Measurements from ENCODE around the gene SNTB2.

Gene SNTB2

DNA sequence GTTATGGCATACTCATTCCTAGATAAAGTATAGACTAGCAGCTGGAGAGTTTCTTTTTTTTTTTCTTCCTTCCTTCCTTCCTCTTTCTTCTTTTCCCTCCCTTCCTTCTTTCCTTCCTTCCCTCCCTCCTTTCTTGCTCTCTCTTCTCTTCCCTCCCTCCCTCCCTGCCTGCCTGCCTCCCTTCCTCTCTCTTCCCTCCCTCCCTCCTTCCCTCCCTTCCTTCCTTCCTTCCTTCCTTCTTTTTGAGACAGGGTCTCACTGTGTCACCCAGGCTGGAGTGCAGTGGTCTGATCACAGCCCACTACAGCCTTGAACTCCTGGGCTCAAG, 7.0 kb upstream of the SNTB2 start:
- no peak for DNase-seq (ENCODE audit: low read depth in 2 of 2)

DNA sequence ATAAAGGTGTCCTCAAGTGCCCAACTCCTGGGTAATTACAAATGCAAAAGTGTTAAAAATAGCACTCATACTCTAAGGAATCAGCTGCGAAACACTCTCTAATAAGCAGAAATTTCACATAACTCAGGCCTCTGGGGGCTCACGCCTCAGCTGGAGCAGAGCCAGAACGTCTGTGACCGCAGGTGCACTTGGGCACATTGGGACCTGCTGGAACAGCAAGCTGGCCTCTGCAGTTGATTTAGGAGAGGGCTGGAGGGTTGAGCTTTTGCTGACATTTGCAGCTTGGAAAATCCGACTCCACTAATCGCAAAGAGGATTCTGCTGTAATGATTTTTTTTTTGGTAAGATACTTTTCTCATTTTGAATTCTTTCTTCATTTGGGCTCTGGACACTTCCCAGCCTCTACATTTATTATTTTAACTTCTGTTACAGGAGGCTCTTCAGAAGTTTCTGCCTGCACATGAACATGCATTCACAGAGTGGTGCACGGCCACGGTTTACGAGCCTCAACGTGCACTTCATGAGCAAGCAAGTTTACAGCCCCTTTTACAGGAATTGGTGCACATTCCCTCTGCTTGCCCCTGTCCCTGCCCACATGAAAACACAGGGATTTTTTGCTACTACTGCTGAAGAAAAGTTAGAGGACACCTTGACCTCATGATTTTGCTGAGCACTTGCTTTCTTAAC, 4.1 kb upstream of the SNTB2 start:
- DNase-seq (ENCODE audit: low read depth in 2 of 2) = no peak

DNA sequence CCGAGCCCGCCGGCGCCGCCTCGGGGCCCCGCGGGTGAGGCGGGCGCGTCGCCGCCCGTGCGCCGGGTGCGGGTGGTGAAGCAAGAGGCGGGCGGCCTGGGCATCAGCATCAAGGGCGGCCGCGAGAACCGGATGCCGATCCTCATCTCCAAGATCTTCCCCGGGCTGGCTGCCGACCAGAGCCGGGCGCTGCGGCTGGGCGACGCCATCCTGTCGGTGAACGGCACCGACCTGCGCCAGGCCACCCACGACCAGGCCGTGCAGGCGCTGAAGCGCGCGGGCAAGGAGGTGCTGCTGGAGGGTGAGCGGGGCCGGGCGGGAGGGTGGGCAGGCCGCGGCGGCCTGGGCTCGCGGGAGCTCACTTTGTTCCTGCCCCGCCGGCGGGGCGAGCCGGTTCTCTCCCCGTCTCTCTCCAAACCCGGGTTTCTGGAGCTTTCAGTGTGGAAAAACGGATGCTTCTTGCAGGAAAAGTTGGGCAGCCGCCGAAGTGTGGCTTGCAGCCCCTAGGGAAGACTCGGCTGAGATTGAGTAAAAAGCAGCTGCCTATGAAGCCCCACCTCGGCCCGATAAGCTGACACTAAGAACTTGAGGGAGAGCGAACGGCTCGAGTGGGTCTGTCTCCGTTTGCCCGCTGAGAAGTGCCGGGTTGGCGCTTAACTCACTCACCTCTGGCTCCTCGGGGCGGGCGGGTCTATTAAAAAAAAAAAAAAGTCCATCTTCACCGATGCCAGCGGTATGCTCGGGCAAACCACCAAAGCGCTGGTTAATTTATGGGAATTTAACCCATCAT, 677 bp downstream of the SNTB2 start:
- DNase-seq (ENCODE audit: low read depth in 2 of 2) = peak in 1 of 2 donors; percentile 27

DNA sequence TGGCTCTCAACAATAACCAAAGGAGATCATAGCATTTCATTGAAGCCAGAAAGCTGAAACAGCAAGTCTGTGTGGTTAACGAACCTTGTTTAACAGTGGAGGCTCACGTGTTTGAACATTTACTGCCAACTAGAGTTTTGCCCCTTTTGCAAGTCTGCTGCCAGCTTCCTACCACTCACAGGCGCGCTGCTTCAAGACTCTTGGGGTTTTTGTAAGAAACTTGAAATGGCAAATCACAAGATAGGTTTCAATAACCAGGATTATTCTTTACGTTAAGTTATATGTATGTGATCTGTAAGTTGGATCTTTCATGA, 1.2 kb downstream of the SNTB2 start:
- no peak for DNase-seq (ENCODE audit: low read depth in 2 of 2)

DNA sequence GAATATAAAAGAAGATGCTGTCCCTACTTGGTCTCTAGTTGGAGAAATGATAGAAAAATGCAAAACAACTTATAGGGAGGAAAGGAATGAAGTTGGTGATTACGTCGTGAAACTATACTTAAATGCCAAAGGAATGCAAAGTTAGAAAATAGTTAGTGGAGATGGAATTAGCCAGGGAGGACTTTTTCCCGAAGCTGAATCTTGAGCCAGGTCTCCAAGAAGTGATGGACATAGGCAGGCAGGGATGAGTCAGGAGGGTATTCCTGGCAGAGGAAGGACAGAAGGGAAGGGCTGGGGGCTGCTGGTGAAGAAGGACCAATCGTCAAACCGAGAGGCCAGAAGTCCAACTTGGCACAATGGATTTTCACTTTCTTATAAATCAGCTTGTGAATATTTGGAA, 1.8 kb downstream of the SNTB2 start:
- no peak for DNase-seq (ENCODE audit: low read depth in 2 of 2)

GRCh38 chr16:69190046-69190588, 3.2 kb downstream of the SNTB2 start:
- no peak for DNase-seq (ENCODE audit: low read depth in 2 of 2)

DNA sequence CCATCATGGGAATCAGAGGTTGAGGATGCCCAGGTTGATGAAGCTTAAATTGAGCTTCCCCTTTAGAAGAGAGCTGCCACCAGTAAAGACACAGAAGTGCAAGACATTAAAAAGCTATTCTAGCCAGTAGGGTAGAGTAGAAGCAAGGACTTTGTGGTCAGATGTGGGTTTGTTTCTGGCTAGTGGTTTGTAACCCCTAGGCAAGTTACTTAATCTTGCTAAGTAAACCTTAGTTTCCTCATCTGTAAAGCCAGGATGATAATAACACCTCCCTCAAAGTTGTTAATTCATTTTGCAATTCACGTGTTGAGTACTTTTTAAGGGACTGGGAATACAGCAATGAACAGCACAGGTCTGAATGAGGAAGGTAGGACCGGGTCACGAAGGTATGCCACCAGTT, 3.6 kb downstream of the SNTB2 start:
- DNase-seq (ENCODE audit: low read depth in 2 of 2) = no peak

DNA sequence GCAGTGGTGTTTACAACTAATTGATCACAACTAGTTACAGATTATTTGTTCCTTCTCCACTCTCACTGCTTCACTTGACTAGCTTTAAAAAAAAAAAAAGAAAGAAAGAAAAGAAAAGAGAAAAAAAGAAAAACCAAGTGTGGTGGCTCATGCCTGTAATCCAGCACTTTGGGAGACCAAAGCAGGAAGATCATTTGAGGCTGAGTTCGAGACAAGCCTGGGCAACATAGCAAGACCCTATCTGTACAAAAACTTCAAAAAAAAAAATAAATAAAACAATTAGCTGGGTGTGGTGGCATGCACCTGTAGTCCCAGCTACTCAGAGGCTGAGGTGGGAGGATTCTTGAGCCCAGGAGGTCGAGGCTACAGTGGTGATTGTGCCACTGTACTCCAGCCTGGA, 4.2 kb downstream of the SNTB2 start:
- no peak for DNase-seq (ENCODE audit: low read depth in 2 of 2)

DNA sequence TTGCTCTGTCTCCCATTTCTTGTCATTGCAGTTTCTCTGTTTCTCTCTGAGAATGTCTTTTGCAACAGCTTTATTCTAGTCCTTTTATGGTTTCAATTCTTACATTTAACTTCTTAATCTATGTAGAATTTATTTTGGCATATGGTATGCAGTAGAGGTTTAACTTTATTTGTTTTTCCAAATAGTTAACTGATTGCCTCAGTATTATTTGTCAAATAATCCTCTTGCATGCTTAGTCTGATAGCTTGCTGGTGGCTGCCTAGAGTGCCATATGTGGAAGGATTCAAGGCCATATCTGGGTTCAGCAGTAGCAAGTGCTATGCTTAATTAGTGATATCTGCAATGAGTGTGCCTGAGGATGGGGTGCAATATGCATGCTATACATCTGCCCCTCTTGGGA, 6.9 kb downstream of the SNTB2 start:
- no peak for DNase-seq (ENCODE audit: low read depth in 2 of 2)

GRCh38 chr16:69194488-69194887, 7.5 kb downstream of the SNTB2 start:
- no peak for DNase-seq (ENCODE audit: low read depth in 2 of 2)

- no peak for DNase-seq (ENCODE audit: low read depth in 2 of 2)
Observed at GRCh38 chr16:69195369-69196029, 8.5 kb downstream of the SNTB2 start.

DNA sequence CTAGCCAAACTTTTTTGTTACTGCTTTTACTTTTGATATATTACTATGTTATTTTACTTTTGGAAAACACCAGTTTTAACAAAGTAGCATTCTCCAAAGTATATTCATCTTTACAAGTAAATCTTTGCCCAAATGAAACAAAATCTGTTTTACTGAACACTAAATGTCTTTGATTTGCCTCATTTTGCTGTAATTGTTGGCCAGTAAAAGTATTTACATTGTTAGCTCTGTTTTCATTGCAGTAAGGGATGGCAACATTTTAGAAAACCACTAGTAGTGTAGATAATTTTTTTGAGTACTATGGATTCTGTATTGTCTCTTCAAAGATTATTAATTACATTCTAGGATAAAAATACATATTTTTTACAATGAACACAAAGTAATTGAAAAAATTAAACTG, 10.6 kb downstream of the SNTB2 start:
- DNase-seq (ENCODE audit: low read depth in 2 of 2) = no peak

DNA sequence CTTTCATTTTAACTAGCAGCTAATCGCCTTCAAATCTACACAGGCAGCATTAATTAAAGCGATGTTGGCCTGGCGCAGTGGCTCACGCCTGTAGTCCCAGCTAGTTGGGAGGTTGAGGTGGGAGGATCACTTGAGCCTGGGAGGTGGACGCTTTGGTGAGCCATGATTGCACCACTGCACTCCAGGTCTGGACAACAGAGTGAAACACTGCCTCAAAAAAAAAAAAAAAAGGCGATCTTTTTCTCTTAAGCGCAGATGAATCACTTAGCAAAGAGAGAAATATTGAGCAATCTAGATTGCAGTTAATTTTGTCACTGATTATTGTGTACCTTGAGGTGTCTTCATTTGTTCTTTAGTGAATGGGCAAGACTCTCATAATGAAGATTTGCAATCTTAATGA, 12.4 kb downstream of the SNTB2 start:
- DNase-seq (ENCODE audit: low read depth in 2 of 2) = no peak

DNA sequence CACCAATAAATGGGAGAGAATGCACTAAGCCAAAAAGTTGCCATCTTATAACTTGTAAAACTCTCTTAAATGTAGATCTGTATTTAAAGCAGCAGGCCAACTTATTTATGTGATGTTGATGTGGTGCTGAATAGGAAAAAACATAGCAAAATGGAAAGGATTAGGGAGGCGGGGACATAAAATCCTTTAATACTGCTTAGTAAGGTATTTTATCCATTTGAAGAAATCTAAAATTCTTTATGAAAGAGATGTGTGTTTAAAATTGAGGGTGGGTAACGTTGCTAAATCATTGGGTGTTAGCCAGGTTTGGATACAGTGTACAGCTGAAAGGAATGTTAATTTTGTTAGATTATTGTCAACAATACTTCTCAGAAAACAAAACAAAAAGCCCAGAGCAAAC, 14.3 kb downstream of the SNTB2 start:
- DNase-seq (ENCODE audit: low read depth in 2 of 2) = no peak

- DNase-seq (ENCODE audit: low read depth in 2 of 2) = no peak
Observed at GRCh38 chr16:69201787-69202186, 14.8 kb downstream of the SNTB2 start.

- DNase-seq (ENCODE audit: low read depth in 2 of 2) = no peak
Observed at GRCh38 chr16:69204172-69204571, 17.2 kb downstream of the SNTB2 start.

GRCh38 chr16:69209735-69210134, 22.8 kb downstream of the SNTB2 start:
- DNase-seq (ENCODE audit: low read depth in 2 of 2) = no peak

- no peak for DNase-seq (ENCODE audit: low read depth in 2 of 2)
Observed at GRCh38 chr16:69217433-69217832, 30.5 kb downstream of the SNTB2 start.

DNA sequence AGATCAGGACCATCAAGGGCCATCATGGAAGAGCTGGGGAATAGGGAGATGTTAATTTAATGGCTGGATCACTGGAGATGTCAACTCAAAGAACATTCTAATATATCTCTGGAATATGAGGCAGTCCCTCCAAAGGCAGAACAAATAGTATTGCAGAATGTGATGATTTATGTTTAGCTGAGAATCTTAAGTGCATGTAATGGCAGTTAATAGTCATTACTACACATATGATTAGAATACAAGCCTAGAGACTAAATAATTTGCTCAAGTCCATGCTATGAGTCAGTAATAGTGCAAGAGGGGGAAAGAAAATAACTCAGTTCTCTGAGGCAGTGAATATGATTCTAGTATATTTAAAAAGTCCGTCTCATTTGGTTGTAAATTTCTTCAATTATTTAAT, 32.3 kb downstream of the SNTB2 start:
- DNase-seq (ENCODE audit: low read depth in 2 of 2) = no peak

DNA sequence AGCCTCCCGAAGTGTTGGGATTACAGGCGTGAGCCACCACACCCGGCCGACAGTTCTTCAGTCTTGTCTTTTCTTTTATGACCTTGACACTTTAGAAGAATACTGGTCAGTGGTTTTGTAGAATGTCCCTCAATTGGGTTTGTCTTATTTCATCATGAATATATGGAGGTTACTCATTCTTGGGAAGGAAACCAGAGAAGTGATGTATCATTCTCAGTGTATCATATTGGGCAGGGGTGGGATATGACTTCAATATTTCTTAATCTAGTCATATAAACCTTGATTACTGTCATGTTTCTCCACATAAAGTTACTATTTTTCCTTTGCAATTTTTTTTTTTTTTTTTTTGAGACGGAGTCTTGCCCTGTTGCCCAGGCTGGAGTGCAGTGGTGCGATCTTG, 36.9 kb downstream of the SNTB2 start:
- DNase-seq (ENCODE audit: low read depth in 2 of 2) = no peak

GRCh38 chr16:69225121-69225520, 38.2 kb downstream of the SNTB2 start:
- no peak for DNase-seq (ENCODE audit: low read depth in 2 of 2)

GRCh38 chr16:69233124-69233523, 46.2 kb downstream of the SNTB2 start:
- DNase-seq (ENCODE audit: low read depth in 2 of 2) = no peak

DNA sequence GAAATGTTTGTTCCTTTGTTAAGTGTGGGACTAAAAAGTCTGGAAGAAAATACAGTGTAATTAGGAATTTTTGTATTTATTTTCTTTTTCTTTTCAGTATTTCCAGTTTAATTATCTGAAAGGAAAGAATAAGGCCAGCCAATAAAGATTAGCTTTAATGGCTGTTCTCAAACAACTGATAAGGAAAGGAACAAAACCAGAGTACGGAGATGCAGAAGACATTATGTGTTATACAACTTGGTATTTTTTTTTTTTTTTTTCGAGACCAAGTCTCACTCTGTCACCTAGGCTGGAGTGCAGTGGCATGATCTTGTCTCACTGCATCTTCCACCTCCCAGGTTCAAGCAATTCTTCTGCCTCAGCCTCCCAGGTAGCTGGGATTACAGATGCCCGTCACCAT, 47.5 kb downstream of the SNTB2 start:
- DNase-seq (ENCODE audit: low read depth in 2 of 2) = no peak

All from stimulated activated CD4-positive, alpha-beta T cell treated with anti-CD3 and anti-CD28 coated beads, Interleukin-15, amount 100 ng/mL, for 48 hours (primary cell).